MCF 10A (cell line): ENCODE results near the gene RPTOR. TPM values are rescaled to one million over a fixed set of nuclear protein-coding genes. Genes with fewer than 3 reads are reported as not detected.

ENCODE experiments used
- BruUV-seq: library from RNA; stranded (reverse); fragments of 400-500 nt; replicated peaks from 2 replicates; lab custom pipeline; 2021; lab: Mats Ljungman, UMichigan
- CTCF ChIA-PET: fragments of 300-600 bp; sonication (Branson Sonifier 250); formaldehyde crosslinking; extraction: SDS; loops from one replicate; lab custom pipeline; 2021; ENCODE audit warnings: antibody characterized with exemption, inconsistent platforms; lab: Yijun Ruan, JAX
- POLR2A ChIA-PET: fragments of 300-600, 350-650 bp; sonication (Branson Sonifier 250); formaldehyde crosslinking; extraction: SDS; loops from one replicate; lab custom pipeline; 2020; ENCODE audit warnings: antibody characterized with exemption, inconsistent platforms; lab: Yijun Ruan, JAX
- DNase-seq: peaks from one replicate; pipeline ENCODE4 v3.0.0-alpha.2; 2018; ENCODE audit not compliant: unreplicated experiment
- H3K27ac Mint-ChIP-seq: one replicate; pipeline ENCODE4 v1.8.0; 2022; ENCODE audit warnings: mild to moderate bottlenecking, low read depth, mixed read lengths; ENCODE audit not compliant: unreplicated experiment
- H3K27me3 Mint-ChIP-seq: one replicate; pipeline ENCODE4 v1.8.0; 2022; ENCODE audit warnings: mixed read lengths; ENCODE audit not compliant: insufficient read depth, unreplicated experiment
- H3K36me3 Mint-ChIP-seq: one replicate; pipeline ENCODE4 v1.8.0; 2022; ENCODE audit warnings: mild to moderate bottlenecking, moderate library complexity, mixed read lengths; ENCODE audit not compliant: insufficient read depth, unreplicated experiment
- H3K4me1 Mint-ChIP-seq: one replicate; pipeline ENCODE4 v1.8.0; 2022; ENCODE audit warnings: mixed read lengths; ENCODE audit not compliant: insufficient read depth, unreplicated experiment
- H3K4me3 Mint-ChIP-seq: one replicate; pipeline ENCODE4 v1.8.0; 2022; ENCODE audit warnings: mild to moderate bottlenecking, moderate library complexity, mixed read lengths; ENCODE audit not compliant: unreplicated experiment
- H3K9me3 Mint-ChIP-seq: one replicate; pipeline ENCODE4 v1.8.0; 2022; ENCODE audit warnings: mixed read lengths; ENCODE audit not compliant: unreplicated experiment
- intact Hi-C: fragments of 100-400 bp; cut with micrococcal nuclease; formaldehyde crosslinking; loops from 2 replicates; pipeline ENCODE4 v1.14.1; 2022
- total RNA-seq: library from RNA; stranded (reverse); gene quantifications from 2 replicates; pipeline ENCODE4 v1.2.3, GENCODE V29; 2022
- TF ChIP-seq, protein P1 (sequence below): fragments of 200-600 bp; IDR thresholded peaks from one replicate; pipeline ENCODE4 v1.8.0; 2022; ENCODE audit warnings: antibody characterized with exemption, mild to moderate bottlenecking; ENCODE audit not compliant: unreplicated experiment

Gene RPTOR
- total RNA-seq, 1 experiment from 2014 or later: 41.3 TPM

DNA sequence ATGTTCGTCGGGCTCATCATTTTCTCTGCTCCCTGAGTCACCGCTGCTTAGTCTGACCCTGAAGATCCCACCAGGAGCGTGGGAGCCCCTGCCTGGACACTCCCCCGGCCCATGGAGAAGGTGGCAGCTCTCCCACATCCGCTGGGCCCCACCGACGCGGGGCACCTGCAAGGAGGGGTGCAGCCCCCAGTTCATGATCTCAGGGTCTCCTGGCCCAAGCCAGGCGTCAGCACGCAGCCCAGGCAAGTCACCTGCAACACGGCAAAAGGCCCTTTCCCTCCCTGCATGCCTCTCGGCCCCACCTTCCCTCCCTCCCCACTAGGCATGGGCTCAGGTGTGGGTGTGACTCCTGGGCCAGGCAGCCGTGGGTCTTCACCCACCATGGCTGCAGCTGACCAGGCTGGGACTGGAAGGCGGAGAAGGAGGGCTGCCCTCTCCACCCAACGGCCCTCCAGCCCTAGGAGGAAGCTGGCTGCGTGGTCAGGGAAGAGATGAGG lies 437.3 kb downstream of the RPTOR start:
- CTCF ChIA-PET: interaction anchor here (0.6 to 0.9 kb wide), 5 partner anchors 23 to 558 kb away, joined by 3 to 4 read pairs (median 4); no protein-coding TSS in a partner anchor
- H3K4me3 Mint-ChIP-seq: no peak overlapping the region
- H3K27me3 Mint-ChIP-seq: peaks cover 16% of the 10 kb centered on the region
- POLR2A ChIA-PET: no interaction called here
- intact Hi-C loops: loop anchor here (1.0 to 10.0 kb wide), 4 partner anchors 116 to 555 kb away; no protein-coding TSS in a partner anchor
- H3K9me3 Mint-ChIP-seq: no peaks in the 10 kb centered on the region
- no peaks in the 10 kb centered on the region for H3K36me3 Mint-ChIP-seq
- peaks cover 11% of the 10 kb centered on the region for H3K4me1 Mint-ChIP-seq
- TF ChIP-seq, protein P1, sequence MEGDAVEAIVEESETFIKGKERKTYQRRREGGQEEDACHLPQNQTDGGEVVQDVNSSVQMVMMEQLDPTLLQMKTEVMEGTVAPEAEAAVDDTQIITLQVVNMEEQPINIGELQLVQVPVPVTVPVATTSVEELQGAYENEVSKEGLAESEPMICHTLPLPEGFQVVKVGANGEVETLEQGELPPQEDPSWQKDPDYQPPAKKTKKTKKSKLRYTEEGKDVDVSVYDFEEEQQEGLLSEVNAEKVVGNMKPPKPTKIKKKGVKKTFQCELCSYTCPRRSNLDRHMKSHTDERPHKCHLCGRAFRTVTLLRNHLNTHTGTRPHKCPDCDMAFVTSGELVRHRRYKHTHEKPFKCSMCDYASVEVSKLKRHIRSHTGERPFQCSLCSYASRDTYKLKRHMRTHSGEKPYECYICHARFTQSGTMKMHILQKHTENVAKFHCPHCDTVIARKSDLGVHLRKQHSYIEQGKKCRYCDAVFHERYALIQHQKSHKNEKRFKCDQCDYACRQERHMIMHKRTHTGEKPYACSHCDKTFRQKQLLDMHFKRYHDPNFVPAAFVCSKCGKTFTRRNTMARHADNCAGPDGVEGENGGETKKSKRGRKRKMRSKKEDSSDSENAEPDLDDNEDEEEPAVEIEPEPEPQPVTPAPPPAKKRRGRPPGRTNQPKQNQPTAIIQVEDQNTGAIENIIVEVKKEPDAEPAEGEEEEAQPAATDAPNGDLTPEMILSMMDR: no peak
- no peak for DNase-seq
- BruUV-seq: no TSS peak
- H3K27ac Mint-ChIP-seq: no peak overlapping the region

DNA sequence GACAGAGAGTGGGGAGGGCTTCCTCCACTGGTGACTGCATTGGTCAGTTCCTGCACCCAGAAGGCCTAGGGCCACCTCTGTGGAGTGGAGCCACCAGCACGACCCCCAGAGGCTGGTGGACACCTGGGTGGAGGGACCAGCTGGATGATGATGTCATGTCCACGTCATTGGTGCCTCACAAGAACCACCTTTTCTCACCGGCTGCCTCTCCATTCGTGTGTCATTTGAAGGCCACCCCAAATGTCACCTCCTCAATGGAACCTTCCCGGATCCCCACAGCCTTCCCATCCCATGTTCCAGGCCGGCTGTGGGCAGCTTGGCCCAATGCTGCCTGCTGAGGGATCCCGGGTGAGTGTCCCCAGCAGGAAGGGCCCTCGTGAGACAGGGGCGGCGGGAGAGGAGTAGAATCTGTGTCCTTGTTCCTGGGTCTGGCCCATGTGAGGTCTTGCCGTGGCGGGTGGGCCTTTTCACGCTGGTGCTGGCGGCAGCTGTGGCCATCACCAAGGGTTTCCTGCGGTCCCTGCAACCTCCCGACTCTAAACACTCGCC lies 437.9 kb downstream of the RPTOR start:
- peaks cover 16% of the 10 kb centered on the region for H3K27me3 Mint-ChIP-seq
- BruUV-seq: no TSS peak
- POLR2A ChIA-PET: no interaction called here
- CTCF ChIA-PET: interaction anchor here (0.7 to 0.9 kb wide), 2 partner anchors 72 to 559 kb away, joined by 3 read pairs; no protein-coding TSS in a partner anchor
- DNase-seq: no peak
- TF ChIP-seq, protein P1: no peak
- peaks cover 11% of the 10 kb centered on the region for H3K4me1 Mint-ChIP-seq
- H3K9me3 Mint-ChIP-seq: no peaks in the 10 kb centered on the region
- intact Hi-C loops: loop anchor here (5.0 to 10.0 kb wide), 2 partner anchors 122 to 555 kb away; no protein-coding TSS in a partner anchor
- H3K4me3 Mint-ChIP-seq: no peak overlapping the region
- H3K27ac Mint-ChIP-seq: no peak overlapping the region
- no peaks in the 10 kb centered on the region for H3K36me3 Mint-ChIP-seq

DNA sequence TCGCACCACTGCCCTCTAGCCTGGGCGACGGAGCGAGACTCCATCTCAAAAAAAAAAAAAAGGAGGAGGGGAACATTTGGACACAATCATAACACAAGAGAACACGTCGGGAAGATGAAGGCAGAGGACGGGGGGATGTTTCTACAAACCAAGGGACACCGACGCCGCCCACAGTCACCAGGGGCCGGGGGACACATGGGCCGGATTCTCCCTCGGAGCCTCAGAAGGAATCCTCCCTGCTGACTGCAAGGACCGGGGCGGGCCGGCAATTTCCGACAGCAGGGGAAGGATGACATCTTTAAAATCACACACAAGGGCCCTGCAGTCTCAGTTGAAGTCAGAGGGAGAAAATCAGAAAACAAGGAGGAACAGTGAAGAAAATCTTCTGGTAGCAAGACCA lies 438.9 kb downstream of the RPTOR start:
- TF ChIP-seq, protein P1: no peak
- CTCF ChIA-PET: interaction anchor here (0.7 kb wide), 1 partner anchor 1114 kb away, joined by 3 read pairs; no protein-coding TSS in a partner anchor
- H3K4me3 Mint-ChIP-seq: no peak overlapping the region
- H3K27ac Mint-ChIP-seq: no peak overlapping the region
- no peaks in the 10 kb centered on the region for H3K9me3 Mint-ChIP-seq
- no TSS peak for BruUV-seq
- peaks cover 11% of the 10 kb centered on the region for H3K4me1 Mint-ChIP-seq
- intact Hi-C loops: loop anchor here (5.0 to 10.0 kb wide), 2 partner anchors 121 to 556 kb away; no protein-coding TSS in a partner anchor
- no peak for DNase-seq
- H3K27me3 Mint-ChIP-seq: peaks cover 16% of the 10 kb centered on the region
- H3K36me3 Mint-ChIP-seq: no peaks in the 10 kb centered on the region
- POLR2A ChIA-PET: no interaction called here

DNA sequence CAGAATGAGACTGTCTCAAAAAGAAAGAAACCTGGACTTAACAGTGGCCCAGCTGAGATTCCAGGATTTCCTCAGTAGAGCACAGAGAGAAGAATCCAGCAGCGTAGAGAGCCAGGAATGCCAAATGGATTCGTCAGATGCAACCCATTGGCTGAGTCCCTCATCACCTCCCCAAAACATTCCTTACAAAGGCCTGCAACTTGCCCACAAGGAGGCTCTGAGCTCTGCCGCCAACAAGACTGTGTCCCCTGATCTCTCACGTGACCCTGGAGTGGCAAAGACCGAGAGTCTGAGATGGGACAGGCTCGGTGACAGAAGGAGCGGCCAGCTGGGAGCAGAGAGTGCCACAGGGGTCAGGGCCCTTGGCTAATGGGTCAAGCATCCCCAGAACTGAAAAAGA lies 440.1 kb downstream of the RPTOR start:
- DNase-seq: peak; percentile 46
- intact Hi-C loops: loop anchor here (5.0 to 10.0 kb wide), 2 partner anchors 120 to 557 kb away; no protein-coding TSS in a partner anchor
- no peaks in the 10 kb centered on the region for H3K36me3 Mint-ChIP-seq
- ChIA-PET POLR2A (interaction anchor here (0.6 kb wide), 1 partner anchor 491 kb away, joined by 3 read pairs; no protein-coding TSS in a partner anchor), CTCF (interaction anchor here (0.6 to 1.1 kb wide), 2 partner anchors 9 to 12 kb away, joined by 3 read pairs; no protein-coding TSS in a partner anchor)
- no peak overlapping the region for H3K27ac Mint-ChIP-seq
- H3K4me3 Mint-ChIP-seq: no peak overlapping the region
- TF ChIP-seq, protein P1: no peak
- H3K4me1 Mint-ChIP-seq: peaks cover 11% of the 10 kb centered on the region
- no TSS peak for BruUV-seq
- H3K27me3 Mint-ChIP-seq: peaks cover 16% of the 10 kb centered on the region
- no peaks in the 10 kb centered on the region for H3K9me3 Mint-ChIP-seq
